Left hindlimb (tissue), 1 donor: ENCODE data around the gene SLC38A5.
"Not testable (repeated sequence)": the region's sequence is repeated elsewhere in the genome, so short reads cannot be mapped to it uniquely, and the experiment has no call there.

ENCODE experiments used
- DNase-seq: peaks from one replicate; pipeline ENCODE4 v3.0.0-alpha.2; 2018

The SLC38A5 gene

GRCh38 chrX:48467281-48467761, 2.7 kb downstream of the SLC38A5 start:
- no peak for DNase-seq

- DNase-seq = no peak
Observed at GRCh38 chrX:48466696-48467095, 3.4 kb downstream of the SLC38A5 start.

GRCh38 chrX:48465336-48465933, 4.6 kb downstream of the SLC38A5 start:
- DNase-seq = no peak

GRCh38 chrX:48461830-48462229, 8.2 kb downstream of the SLC38A5 start:
- no peak for DNase-seq

- DNase-seq = no peak
Observed at GRCh38 chrX:48460606-48461005, 9.5 kb downstream of the SLC38A5 start.

- DNase-seq = no peak
Observed at GRCh38 chrX:48460031-48460430, 10.0 kb downstream of the SLC38A5 start.

GRCh38 chrX:48459483-48459882, 10.6 kb downstream of the SLC38A5 start:
- DNase-seq = no peak

- no peak for DNase-seq
Observed at GRCh38 chrX:48458711-48459110, 11.3 kb downstream of the SLC38A5 start.

- no peak for DNase-seq
Observed at GRCh38 chrX:48456628-48457331, 13.3 kb downstream of the SLC38A5 start.

GRCh38 chrX:48451708-48452107, 18.4 kb downstream of the SLC38A5 start:
- DNase-seq = no peak

GRCh38 chrX:48450076-48450475, 20.0 kb downstream of the SLC38A5 start:
- no peak for DNase-seq

GRCh38 chrX:48447201-48447600, 22.9 kb downstream of the SLC38A5 start:
- DNase-seq = not testable (repeated sequence)

- not testable (repeated sequence) for DNase-seq
Observed at GRCh38 chrX:48433713-48434112, 36.3 kb downstream of the SLC38A5 start.

GRCh38 chrX:48430166-48430565, 39.9 kb downstream of the SLC38A5 start:
- DNase-seq = not testable (repeated sequence)

GRCh38 chrX:48429606-48430005, 40.5 kb downstream of the SLC38A5 start:
- not testable (repeated sequence) for DNase-seq

GRCh38 chrX:48427027-48427716, 42.9 kb downstream of the SLC38A5 start:
- not testable (repeated sequence) for DNase-seq

- not testable (repeated sequence) for DNase-seq
Observed at GRCh38 chrX:48411860-48412259, 58.2 kb downstream of the SLC38A5 start, which contains the start of gene SSX4B. SSX4B (minus strand) TSS chrX:48411960; CDS start chrX:48411372, 588 bp downstream.
